Right hindlimb (tissue), 1 donor: ENCODE measurements around the gene PIGO.

Experiments used
- DNase-seq: peaks from one replicate; pipeline ENCODE4 v3.0.0-alpha.2; 2018

Gene PIGO

GRCh38 chr9:35105571-35106342 is 9.4 kb upstream of the PIGO start:
- DNase-seq, result no peak

GRCh38 chr9:35105126-35105525 is 8.7 kb upstream of the PIGO start:
- no peak for DNase-seq

GRCh38 chr9:35104586-35104985 is 8.2 kb upstream of the PIGO start:
- DNase-seq, result no peak

GRCh38 chr9:35103660-35104191 is 7.3 kb upstream of the PIGO start:
- DNase-seq, result no peak

GRCh38 chr9:35102769-35103659 is 6.6 kb upstream of the PIGO start, which contains the start of gene STOML2:
TSS of gene STOML2 (minus strand) at chr9:35103131. CDS start at chr9:35103094, 37 bp downstream.
- peak; percentile 96 for DNase-seq

- DNase-seq, result no peak
Observed at GRCh38 chr9:35102465-35102768, 6.0 kb upstream of the PIGO start.

GRCh38 chr9:35097573-35097972 is 1.2 kb upstream of the PIGO start:
- DNase-seq, result no peak

- no peak for DNase-seq
Observed at GRCh38 chr9:35091536-35091935, 4.9 kb downstream of the PIGO start.

GRCh38 chr9:35089434-35089833 is 7.0 kb downstream of the PIGO start:
- no peak for DNase-seq

- no peak for DNase-seq
Observed at GRCh38 chr9:35085078-35085477, 11.3 kb downstream of the PIGO start.

- peak; percentile 96 for DNase-seq
Observed at GRCh38 chr9:35079426-35080341, 16.7 kb downstream of the PIGO start, which contains the start of gene FANCG. TSS of gene FANCG (minus strand) at chr9:35079942. CDS start at chr9:35079524, 418 bp downstream.

GRCh38 chr9:35079041-35079425 is 17.4 kb downstream of the PIGO start:
- no peak for DNase-seq

GRCh38 chr9:35078066-35078465 is 18.3 kb downstream of the PIGO start:
- DNase-seq, result no peak

- no peak for DNase-seq
Observed at GRCh38 chr9:35076848-35077247, 19.5 kb downstream of the PIGO start.

GRCh38 chr9:35075358-35075757 is 21.0 kb downstream of the PIGO start:
- DNase-seq, result no peak

GRCh38 chr9:35074791-35075190 is 21.6 kb downstream of the PIGO start:
- DNase-seq, result no peak

- DNase-seq, result no peak
Observed at GRCh38 chr9:35074141-35074540, 22.2 kb downstream of the PIGO start.

- DNase-seq, result no peak
Observed at GRCh38 chr9:35073279-35073612, 23.1 kb downstream of the PIGO start.

- peak; percentile 99 for DNase-seq
Observed at GRCh38 chr9:35072461-35073278, 23.7 kb downstream of the PIGO start, which contains the start of gene VCP. TSS of gene VCP (minus strand) at chr9:35072625. CDS start at chr9:35072353, 272 bp downstream.

- peak; percentile 90 for DNase-seq
Observed at GRCh38 chr9:35071814-35072460, 24.5 kb downstream of the PIGO start.
